HG02852 (cell line): Measurements from ENCODE around the gene MORC4.

ENCODE experiments used
- ATAC-seq: cut with Tn5 transposase; IDR thresholded peaks from one replicate; pipeline ENCODE4 v1.9.1; 2021; ENCODE audit warnings: mild to moderate bottlenecking, moderate library complexity; ENCODE audit not compliant: unreplicated experiment

MORC4 gene

DNA sequence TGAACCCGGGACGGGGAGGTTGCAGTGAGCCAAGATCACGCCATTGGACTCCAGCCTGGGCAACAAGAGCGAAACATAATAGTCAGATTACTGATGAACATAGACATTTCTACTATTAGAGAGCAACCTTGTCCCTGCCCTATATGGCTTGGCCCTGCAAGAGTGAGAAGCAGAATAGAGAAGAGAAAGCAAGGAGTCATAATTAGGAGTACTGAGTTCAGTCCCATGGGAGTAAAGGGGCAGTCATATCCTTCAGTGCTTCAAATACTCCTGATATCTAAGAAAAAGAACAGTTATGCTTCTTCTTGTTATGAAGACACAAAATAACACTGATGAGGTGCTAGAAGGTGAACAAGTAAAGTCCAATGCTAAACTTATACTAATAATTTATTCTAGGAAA is 46.0 kb downstream of the MORC4 start:
- ATAC-seq: no peak

- ATAC-seq: no peak
Observed at GRCh38 chrX:106952988-106953387, 47.0 kb downstream of the MORC4 start.

- no peak for ATAC-seq
Observed at GRCh38 chrX:106952538-106952937, 47.5 kb downstream of the MORC4 start.

GRCh38 chrX:106952089-106952488 is 47.9 kb downstream of the MORC4 start:
- no peak for ATAC-seq

DNA sequence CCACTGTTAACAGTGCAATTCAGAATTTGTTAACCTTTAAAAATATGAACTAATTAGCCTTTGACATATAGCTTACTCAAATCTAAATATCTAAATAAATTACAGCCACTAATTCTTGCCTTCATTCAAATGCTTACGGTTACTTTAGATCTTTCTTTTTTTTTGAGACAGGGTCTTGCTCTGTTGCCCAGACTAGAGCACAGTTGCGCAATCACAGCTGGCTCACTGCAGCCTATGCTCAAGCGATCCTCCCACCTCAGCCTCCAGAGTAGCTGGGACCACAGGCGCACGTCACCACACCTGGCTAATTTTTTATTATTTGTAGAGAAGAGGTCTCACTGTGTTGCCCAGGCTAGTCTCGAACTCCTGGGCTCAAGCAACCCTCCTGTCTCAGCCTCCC is 48.8 kb downstream of the MORC4 start:
- no peak for ATAC-seq

- ATAC-seq: no peak
Observed at GRCh38 chrX:106950381-106950780, 49.6 kb downstream of the MORC4 start.

DNA sequence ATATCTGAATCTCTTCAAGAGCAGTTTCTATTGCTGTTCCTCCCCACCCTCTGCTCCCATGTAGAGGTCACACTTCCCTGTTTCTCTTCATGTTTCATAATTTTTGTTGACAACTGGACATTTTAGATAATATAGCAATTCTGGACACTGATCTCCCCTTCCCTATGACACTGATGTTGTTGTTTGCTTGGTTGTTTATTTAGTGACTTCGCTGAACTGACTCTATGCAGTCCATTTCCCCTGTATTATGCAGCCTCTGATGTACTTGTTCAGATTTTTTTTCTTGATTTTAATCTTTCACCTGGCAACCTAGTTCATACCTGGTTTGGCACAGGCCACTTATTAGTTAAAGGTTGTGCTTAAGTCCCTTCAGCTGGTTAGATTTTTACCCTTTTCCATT is 50.6 kb downstream of the MORC4 start:
- no peak for ATAC-seq

DNA sequence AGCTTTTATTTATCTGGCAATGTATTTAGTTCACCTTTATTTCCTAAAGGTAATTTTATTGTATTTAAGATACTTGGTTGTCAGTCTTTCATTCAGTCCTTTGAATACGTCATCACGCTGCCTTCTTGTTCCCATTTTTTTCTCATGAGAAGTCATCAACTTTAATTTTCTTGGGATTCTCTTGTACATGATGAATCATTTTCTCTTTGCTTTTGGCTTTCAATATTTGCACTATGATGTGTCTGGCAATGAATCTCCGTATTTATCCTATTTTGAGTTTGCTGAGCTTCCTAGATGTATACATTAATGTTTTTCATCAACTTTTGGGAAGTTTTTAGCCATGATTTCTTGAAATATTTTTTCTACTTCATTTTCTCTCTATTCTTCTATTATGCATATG is 51.4 kb downstream of the MORC4 start:
- no peak for ATAC-seq

- no peak for ATAC-seq
Observed at GRCh38 chrX:106946464-106946863, 53.5 kb downstream of the MORC4 start.

DNA sequence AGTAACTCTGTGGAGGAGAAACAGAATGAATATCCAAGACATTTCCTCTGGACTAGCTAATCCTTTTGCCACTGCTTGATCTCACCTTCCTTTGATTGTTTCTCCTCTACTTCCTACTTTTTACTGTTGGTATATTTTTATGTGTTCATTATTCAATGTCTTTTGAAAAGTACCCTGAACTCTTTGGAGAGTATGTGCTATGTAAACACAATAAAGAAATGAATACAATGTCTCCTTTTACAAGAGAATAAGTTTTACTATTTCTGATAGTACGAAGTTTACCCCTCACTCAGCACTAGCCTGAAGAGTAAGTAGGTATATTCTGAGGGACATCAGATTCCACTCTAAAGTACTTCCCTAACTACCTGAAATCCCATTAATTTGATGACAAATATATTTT is 59.9 kb downstream of the MORC4 start:
- ATAC-seq: no peak

- ATAC-seq: no peak
Observed at GRCh38 chrX:106939566-106939965, 60.4 kb downstream of the MORC4 start.

GRCh38 chrX:106936246-106936645 is 63.8 kb downstream of the MORC4 start:
- no peak for ATAC-seq

GRCh38 chrX:106935175-106935574 is 64.8 kb downstream of the MORC4 start:
- no peak for ATAC-seq

DNA sequence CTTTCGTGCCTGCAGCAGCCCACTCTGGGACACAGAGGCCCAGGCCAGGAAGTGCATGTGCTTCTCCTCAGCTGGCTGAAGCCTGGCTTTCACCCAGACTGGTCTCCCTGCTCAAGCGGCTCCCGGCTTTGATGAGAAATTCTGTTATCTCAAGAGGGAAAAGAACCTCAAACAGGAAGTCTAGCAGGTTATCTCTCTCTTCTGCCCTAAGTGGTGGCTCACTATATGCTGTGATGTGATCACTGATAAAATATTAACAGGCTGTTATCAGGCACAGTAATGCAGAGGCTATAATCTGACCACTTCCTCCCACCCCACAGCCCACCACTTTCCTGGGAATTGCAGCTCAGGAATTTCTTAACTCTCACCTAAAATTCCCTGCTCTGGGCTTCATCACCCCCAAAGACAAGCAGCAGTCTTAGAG is 66.5 kb downstream of the MORC4 start:
- no peak for ATAC-seq

DNA sequence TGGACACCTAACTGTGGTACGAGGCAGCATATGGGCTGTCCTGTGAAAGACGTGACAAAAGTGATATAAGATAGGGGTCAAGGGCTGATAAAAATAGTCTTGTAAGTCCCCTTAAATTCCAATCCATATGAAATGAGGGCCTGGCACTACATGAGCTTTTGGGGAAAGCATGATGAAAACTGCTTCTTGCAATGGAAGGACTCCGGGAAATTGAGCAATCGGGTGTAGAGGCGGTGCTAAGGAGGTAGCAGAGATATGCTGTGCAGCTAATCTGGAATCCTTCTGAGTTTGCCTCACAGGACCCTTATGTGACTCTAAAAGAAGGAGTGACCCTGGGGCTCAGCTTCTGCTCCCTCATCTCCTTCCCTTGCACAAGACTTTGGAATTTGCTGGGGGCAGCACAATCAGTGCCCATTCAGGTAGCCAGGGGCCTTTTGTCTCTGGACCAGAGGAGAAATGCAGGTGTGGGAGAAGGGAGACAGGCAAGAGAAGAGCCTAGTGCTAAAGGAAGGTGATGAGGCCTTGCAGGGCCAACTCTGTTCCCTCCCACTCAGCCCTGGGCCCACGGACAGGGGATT is 67.0 kb downstream of the MORC4 start:
- no peak for ATAC-seq

GRCh38 chrX:106932492-106932923 is 67.5 kb downstream of the MORC4 start:
- ATAC-seq: no peak

DNA sequence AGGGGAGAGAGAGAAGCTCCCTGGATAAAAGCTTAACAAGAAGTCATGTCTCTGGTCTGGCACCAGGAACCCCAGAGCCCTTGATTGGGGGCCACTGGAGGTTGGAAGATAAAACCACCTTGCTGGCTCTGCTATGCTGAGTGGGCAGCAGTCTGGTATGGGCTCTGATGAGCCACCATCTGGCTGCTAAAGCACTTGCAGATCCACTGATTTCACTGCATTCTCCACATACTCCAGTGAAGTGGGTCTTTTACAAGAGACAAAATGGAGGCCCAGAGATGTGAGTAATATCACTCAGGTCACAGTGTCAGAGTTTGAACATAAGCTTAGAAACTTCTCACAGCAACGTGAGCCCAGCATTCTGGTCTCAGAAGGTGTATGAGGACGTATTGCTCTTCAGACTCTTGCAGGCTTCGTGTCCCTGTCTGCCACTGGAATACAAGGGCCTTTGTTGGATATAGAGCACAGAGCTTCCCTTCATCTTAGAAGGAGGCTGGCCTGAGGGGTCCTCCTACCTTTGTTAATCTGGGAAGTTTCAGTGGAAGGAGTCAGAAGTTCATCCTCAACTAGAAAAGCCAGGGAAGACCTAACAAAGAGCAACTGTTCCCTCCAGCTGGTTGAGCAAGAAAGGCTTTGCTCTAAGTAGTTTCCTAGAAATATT is 68.1 kb downstream of the MORC4 start:
- ATAC-seq: no peak

GRCh38 chrX:106928227-106928626 is 71.8 kb downstream of the MORC4 start:
- ATAC-seq: no peak

- no peak for ATAC-seq
Observed at GRCh38 chrX:106927700-106928099, 72.3 kb downstream of the MORC4 start.

DNA sequence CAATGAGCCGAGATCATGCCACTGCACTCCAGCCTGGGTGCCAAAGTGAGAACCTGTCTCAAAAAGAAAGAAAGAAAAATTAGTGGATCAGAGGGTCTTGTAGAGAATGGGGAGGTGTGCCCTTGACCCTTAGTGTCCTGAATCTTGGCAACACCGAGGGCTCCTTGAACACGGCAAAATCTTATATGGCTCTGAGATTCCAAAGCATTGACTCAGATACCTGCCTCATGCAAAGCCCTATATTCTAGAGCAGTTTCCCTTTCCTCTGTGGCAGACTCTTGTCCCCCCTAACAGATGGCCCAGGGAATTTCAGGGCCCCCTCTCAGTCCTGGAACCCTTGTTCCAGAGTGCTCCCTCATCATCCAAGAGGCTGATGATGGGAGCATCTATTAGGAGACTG is 73.0 kb downstream of the MORC4 start:
- no peak for ATAC-seq

DNA sequence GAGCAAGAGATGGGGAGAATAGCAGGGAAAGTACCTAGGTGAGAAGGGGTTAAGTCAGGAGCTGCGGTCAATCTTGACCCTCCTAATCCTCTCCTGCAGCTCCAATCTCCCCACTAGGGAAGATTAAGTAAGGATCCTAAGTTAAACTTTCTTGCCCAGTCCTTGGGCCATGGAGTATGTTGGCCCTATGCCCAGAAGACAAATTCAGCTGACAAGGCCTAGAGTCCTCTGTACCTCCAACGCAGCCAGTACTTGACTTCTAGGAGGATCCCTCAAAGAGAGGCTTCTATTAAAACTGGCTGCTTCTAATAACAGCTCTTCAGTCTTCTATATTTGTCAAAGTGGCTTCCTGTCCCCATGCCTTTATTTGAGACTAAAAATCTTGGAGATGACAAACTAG is 78.4 kb downstream of the MORC4 start:
- no peak for ATAC-seq

GRCh38 chrX:106919932-106920452 is 80.0 kb downstream of the MORC4 start, which contains the start of gene CLDN2:
CLDN2 (plus strand) TSS chrX:106920402; CDS start chrX:106928229, 7,827 bp downstream.
- ATAC-seq: no peak
